Liver (tissue), 3 donors: ENCODE measurements around the gene CD55.

Experiments
- CTCF ChIP-seq: fragments of 150-350 bp; IDR thresholded peaks from 2 replicates; pipeline ENCODE4 v1.5.1; 2017; ENCODE audit warnings: improper control_type of control experiment, low read depth, low read length; ENCODE audit not compliant: missing input control
- FOXA1 ChIP-seq: IDR thresholded peaks from 2 replicates; pipeline ENCODE4 v1.6.1; 2016; ENCODE audit warnings: antibody characterized with exemption
- JUND ChIP-seq, 2 donors: IDR thresholded peaks; 2 replicates each; pipeline ENCODE4 v1.6.1; 2016; ENCODE audit warnings: antibody characterized with exemption in 2 of 2
- NR2F2 ChIP-seq: IDR thresholded peaks from 2 replicates; pipeline ENCODE4 v1.6.1; 2016; ENCODE audit warnings: antibody characterized with exemption
- RAD21 ChIP-seq, 2 donors: IDR thresholded peaks; 2 replicates each; pipeline ENCODE4 v1.6.1; 2016; ENCODE audit warnings: antibody characterized with exemption in 2 of 2, mild to moderate bottlenecking in 2 of 2
- REST ChIP-seq: IDR thresholded peaks from 2 replicates; pipeline ENCODE4 v1.6.1; 2016; ENCODE audit warnings: antibody characterized with exemption, mild to moderate bottlenecking
- RXRA ChIP-seq, 2 donors: IDR thresholded peaks; 2 replicates each; pipeline ENCODE4 v1.6.1; 2017 to 2018; ENCODE audit warnings: antibody characterized with exemption in 2 of 2, mild to moderate bottlenecking in 1 of 2
- SP1 ChIP-seq: IDR thresholded peaks from 2 replicates; pipeline ENCODE4 v1.6.1; 2018; ENCODE audit warnings: antibody characterized with exemption, mild to moderate bottlenecking
- TAF1 ChIP-seq: conservative IDR thresholded peaks from 2 replicates; pipeline ENCODE4 v1.6.1; 2016; ENCODE audit warnings: antibody characterized with exemption, mild to moderate bottlenecking
- YY1 ChIP-seq: IDR thresholded peaks from 2 replicates; pipeline ENCODE4 v1.6.1; 2016; ENCODE audit warnings: antibody characterized with exemption, mild to moderate bottlenecking
- TF ChIP-seq, protein P1 (sequence below): IDR thresholded peaks from 2 replicates; pipeline ENCODE4 v1.6.1; 2016; ENCODE audit warnings: antibody characterized with exemption
- TF ChIP-seq, protein P2 (sequence below): IDR thresholded peaks from 2 replicates; pipeline ENCODE4 v1.6.1; 2016; ENCODE audit warnings: antibody characterized with exemption
- donor health status: healthy.
- donor health status: healthy.

- TF ChIP-seq CTCF, result no peak
- TF ChIP-seq SP1, result no peak
- TF ChIP-seq, protein P1, sequence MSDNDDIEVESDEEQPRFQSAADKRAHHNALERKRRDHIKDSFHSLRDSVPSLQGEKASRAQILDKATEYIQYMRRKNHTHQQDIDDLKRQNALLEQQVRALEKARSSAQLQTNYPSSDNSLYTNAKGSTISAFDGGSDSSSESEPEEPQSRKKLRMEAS, result no peak
- TF ChIP-seq JUND (IDR thresholded peaks at IDR 0.05), result no peak
- TF ChIP-seq RXRA (IDR thresholded peaks at IDR 0.05), result no peak
- TF ChIP-seq, protein P2, sequence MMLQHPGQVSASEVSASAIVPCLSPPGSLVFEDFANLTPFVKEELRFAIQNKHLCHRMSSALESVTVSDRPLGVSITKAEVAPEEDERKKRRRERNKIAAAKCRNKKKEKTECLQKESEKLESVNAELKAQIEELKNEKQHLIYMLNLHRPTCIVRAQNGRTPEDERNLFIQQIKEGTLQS, result no peak
- no peak for TF ChIP-seq REST
- no peak for TF ChIP-seq YY1
- no peak for TF ChIP-seq TAF1
- TF ChIP-seq NR2F2, result no peak
- TF ChIP-seq RAD21 (IDR thresholded peaks at IDR 0.05), result no peak
- no peak for TF ChIP-seq FOXA1
Measured at GRCh38 chr1:207289756-207290155, 31.7 kb upstream of the CD55 start.
